Fibroblast of skin of left biceps (primary cell): Measurements from ENCODE around the gene NMRK2.
"Not testable (repeated sequence)": the region's sequence is repeated elsewhere in the genome, so short reads cannot be mapped to it uniquely, and the experiment has no call there.

Experiments
- DNase-seq, 2 experiments: peaks; one replicate each; pipeline ENCODE4 v3.0.0-alpha.2; 2013; ENCODE audit warnings: low read depth in 2 of 2

The NMRK2 gene

GRCh38 chr19:3964256-3965194 lies 31.7 kb downstream of the NMRK2 start:
- DNase-seq: no peak

- no peak for DNase-seq
These were observed 33.5 kb downstream of the NMRK2 start for GRCh38 chr19:3966051-3967017.

- DNase-seq: not testable (repeated sequence)
These were observed 35.1 kb downstream of the NMRK2 start for GRCh38 chr19:3967983-3968382.

GRCh38 chr19:3968556-3969434 lies 35.9 kb downstream of the NMRK2 start:
- DNase-seq: peak; percentile 99

GRCh38 chr19:3969435-3970312 lies 36.8 kb downstream of the NMRK2 start:
- DNase-seq: peak; percentile 58 to 67

- DNase-seq: no peak
These were observed 37.5 kb downstream of the NMRK2 start for GRCh38 chr19:3970313-3970807.

GRCh38 chr19:3970808-3971598 lies 38.1 kb downstream of the NMRK2 start, which contains the start of gene DAPK3:
TSS of gene DAPK3 (minus strand) at chr19:3971099. CDS start at chr19:3969735, 1,364 bp downstream.
- peak; percentile 93 to 94 for DNase-seq

- no peak for DNase-seq
These were observed 42.3 kb downstream of the NMRK2 start for GRCh38 chr19:3975144-3975543.

GRCh38 chr19:3975637-3976087 lies 42.8 kb downstream of the NMRK2 start:
- no peak for DNase-seq

GRCh38 chr19:3976495-3977241 lies 43.8 kb downstream of the NMRK2 start:
- DNase-seq: no peak

- DNase-seq: no peak
These were observed 44.6 kb downstream of the NMRK2 start for GRCh38 chr19:3977242-3978143.

GRCh38 chr19:3978145-3978544 lies 45.3 kb downstream of the NMRK2 start:
- DNase-seq: no peak

- no peak for DNase-seq
These were observed 46.4 kb downstream of the NMRK2 start for GRCh38 chr19:3979289-3979673.

GRCh38 chr19:3979674-3980352 lies 46.9 kb downstream of the NMRK2 start:
- DNase-seq: no peak

GRCh38 chr19:3980353-3981251 lies 47.7 kb downstream of the NMRK2 start:
- no peak for DNase-seq

- no peak for DNase-seq
These were observed 48.5 kb downstream of the NMRK2 start for GRCh38 chr19:3981373-3981735.
